HPDE6-E6E7 (cell line): ENCODE measurements around the gene TMEM236.

Source experiments
- DNase-seq: peaks from one replicate; pipeline ENCODE4 v3.0.0; 2011; ENCODE audit warnings: missing footprints; ENCODE audit errors: extremely low spot score

Gene TMEM236

DNA sequence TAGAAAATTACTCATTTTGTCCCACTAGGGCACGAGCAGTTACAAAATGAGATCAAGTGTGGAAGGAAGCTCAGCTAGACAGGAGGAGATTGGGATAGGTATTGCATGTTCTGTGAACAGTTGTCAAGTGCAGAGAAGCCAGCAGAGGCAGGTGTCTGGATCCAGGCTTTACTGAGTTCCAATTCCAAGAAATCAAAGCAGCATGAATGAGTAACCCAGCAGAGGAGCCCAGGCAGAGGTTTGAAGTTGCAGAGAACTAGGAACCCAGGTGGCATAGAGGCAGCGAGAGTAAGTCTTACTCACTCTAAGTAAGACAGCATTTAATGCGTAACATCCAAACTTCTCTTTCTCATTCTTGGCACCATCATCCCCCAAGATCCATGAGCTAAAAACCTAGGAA is 68.9 kb downstream of the TMEM236 start:
- no peak for DNase-seq

- no peak for DNase-seq
Measured at GRCh38 chr10:17821893-17822292, 69.9 kb downstream of the TMEM236 start.

GRCh38 chr10:17831341-17831740 is 79.3 kb downstream of the TMEM236 start:
- no peak for DNase-seq

DNA sequence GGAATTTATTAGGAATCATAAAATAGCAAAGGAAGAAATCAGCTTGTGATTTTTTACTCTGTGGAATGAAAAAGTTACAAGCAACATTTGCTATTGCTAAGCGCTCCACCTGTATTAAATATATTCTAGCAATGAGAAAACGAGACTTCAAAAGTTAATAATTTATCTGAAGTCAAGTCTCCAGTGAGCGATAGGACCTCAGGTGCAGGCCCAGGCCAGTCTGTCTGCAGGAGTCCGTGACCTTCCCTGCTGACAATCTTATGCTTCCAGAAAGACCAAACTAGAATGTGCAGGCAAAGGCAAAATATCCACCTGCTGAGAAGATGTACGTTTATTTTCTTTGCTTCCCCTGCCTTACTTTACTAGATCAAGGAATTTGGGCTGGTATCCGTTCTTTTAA is 79.9 kb downstream of the TMEM236 start:
- no peak for DNase-seq

GRCh38 chr10:17833656-17834055 is 81.7 kb downstream of the TMEM236 start:
- DNase-seq: no peak

GRCh38 chr10:17835688-17836087 is 83.7 kb downstream of the TMEM236 start:
- peak; percentile 28 for DNase-seq

DNA sequence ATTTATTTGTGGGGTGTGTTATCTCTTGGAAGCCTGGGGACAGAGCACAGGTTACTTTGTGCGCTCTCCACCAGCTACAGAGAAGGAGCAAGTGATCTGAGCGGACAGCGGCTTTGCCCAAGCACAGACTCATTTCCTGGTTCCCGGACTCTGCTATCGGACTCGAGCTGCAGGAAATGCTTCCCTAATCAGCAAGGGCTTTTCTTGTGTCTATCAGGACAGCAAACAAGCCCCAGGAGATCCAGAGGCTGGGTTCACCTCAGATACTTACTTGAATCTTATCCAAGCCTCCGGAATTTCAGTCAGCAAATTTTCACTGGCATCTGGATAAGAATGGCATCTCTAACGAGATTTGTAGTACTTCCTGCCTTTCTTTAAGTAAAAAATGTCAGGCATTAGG is 84.9 kb downstream of the TMEM236 start:
- DNase-seq: no peak

GRCh38 chr10:17838080-17838648 is 86.2 kb downstream of the TMEM236 start:
- DNase-seq: no peak

- no peak for DNase-seq
Measured at GRCh38 chr10:17841050-17841449, 89.0 kb downstream of the TMEM236 start.

DNA sequence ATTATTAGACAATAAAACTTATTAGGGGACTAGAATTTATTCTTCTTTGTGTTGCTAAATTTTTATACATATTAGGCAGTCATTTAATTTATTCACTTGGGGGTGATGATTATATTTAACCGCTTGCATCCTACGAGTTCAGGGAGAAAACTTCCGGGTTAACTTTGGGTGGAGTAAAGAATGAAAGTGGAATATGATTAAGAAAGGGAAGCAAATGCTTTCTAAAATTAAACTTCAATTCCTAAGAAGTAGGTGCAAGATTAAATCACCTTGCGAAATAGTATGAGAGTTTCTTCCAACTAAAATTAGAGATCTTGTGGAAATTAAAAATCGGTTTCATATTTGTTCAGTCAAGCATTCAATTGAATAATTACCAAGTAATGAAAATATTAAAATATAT is 90.6 kb downstream of the TMEM236 start:
- no peak for DNase-seq

DNA sequence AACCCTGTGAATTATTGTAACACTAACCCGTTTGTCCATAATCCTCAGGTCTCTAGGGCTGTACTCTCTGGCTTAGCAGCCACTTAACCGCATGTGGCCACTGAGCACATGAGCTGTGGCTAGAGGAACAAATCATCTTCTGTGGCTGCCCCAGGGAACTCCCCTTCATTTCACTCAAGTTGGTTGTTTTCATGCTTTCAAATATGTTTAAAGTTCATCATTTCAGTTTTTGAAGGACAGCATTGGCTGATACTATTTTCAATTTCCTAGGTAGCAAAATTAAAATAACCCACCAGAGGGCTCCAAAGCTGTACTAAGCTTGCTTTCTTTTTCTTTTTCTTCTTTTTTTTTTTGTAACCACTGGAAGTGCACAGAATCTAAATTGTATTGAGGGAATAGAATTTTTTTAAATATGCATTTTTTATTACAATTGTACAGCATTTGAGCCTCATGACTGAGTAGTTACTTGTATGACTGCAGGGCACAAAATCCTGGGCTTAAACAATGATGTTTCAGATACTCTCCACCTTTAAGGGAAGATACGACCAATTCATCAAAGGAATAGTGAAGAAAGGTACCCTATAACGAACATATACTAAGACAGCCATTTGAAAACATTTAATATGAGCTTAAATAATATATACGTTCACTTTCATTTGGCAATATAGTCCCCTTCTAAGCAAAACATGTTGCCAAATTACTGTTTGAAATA is 95.7 kb downstream of the TMEM236 start:
- DNase-seq: no peak

- DNase-seq: no peak
Measured at GRCh38 chr10:17848646-17849045, 96.6 kb downstream of the TMEM236 start.
